Mucosa of rectum (tissue), 2 donors: Measurements from ENCODE around the gene ANKRD22.
"Not testable (repeated sequence)": the region's sequence is repeated elsewhere in the genome, so short reads cannot be mapped to it uniquely, and the experiment has no call there.

Experiments
- H3K27ac ChIP-seq, 2 donors: one replicate each; pipeline ENCODE4 v1.7.0; 2013; ENCODE audit warnings: inconsistent platforms in 2 of 2, low read depth in 2 of 2, low read length in 2 of 2
- H3K27me3 ChIP-seq, 2 donors: one replicate each; pipeline ENCODE4 v1.7.0; 2013; ENCODE audit warnings: low read length in 2 of 2; ENCODE audit not compliant: control insufficient read depth in 2 of 2, insufficient read depth in 2 of 2
- H3K36me3 ChIP-seq, 2 donors: one replicate each; pipeline ENCODE4 v1.7.0; 2013; ENCODE audit warnings: low read length in 2 of 2; ENCODE audit not compliant: control insufficient read depth in 2 of 2, insufficient read depth in 2 of 2
- H3K4me1 ChIP-seq, 2 donors: one replicate each; pipeline ENCODE4 v1.7.0; 2013; ENCODE audit warnings: low read length in 2 of 2, mild to moderate bottlenecking in 1 of 2; ENCODE audit not compliant: control insufficient read depth in 2 of 2, insufficient read depth in 2 of 2
- H3K4me3 ChIP-seq, 2 donors: one replicate each; pipeline ENCODE4 v1.7.0; 2013; ENCODE audit warnings: low read length in 2 of 2
- H3K9ac ChIP-seq, 2 donors: one replicate each; pipeline ENCODE4 v1.7.0; 2013; ENCODE audit warnings: low read length in 2 of 2, low read depth in 1 of 2, mild to moderate bottlenecking in 1 of 2
- H3K9me3 ChIP-seq, 2 donors: one replicate each; pipeline ENCODE4 v1.7.0; 2013; ENCODE audit warnings: low read length in 2 of 2; ENCODE audit not compliant: control insufficient read depth in 2 of 2
- donor health status: healthy.
- donor health status: Normal muscosa, but diverticular disease.

ANKRD22 gene

GRCh38 chr10:88840104-88840503, 11.5 kb downstream of the ANKRD22 start:
- no peaks in the 10 kb centered on the region for H3K27me3 ChIP-seq

GRCh38 chr10:88838766-88839350, 12.8 kb downstream of the ANKRD22 start:
- peaks cover 0 to 6% of the 10 kb centered on the region in 2 donors for H3K4me1 ChIP-seq
- H3K4me3 ChIP-seq = no peak overlapping the region
- no peaks in the 10 kb centered on the region for H3K9me3 ChIP-seq
- H3K36me3 ChIP-seq = no peaks in the 10 kb centered on the region
- no peak overlapping the region for H3K9ac ChIP-seq
- H3K27me3 ChIP-seq = no peaks in the 10 kb centered on the region
- H3K27ac ChIP-seq = no peak overlapping the region

More at GRCh38 chr10:88840104-88840503, 11.5 kb downstream of the ANKRD22 start:
- Histone ChIP-seq H3K4me1 (peaks cover 0 to 6% of the 10 kb centered on the region in 2 donors), H3K36me3 (no peaks in the 10 kb centered on the region), H3K4me3 (no peak overlapping the region), H3K9ac (no peak overlapping the region), H3K9me3 (no peaks in the 10 kb centered on the region), H3K27ac (no peak overlapping the region)

GRCh38 chr10:88837632-88838031, 14.0 kb downstream of the ANKRD22 start:
- not testable (repeated sequence) for H3K9ac ChIP-seq, H3K27me3 ChIP-seq, H3K4me1 ChIP-seq, H3K4me3 ChIP-seq, H3K36me3 ChIP-seq, H3K27ac ChIP-seq, H3K9me3 ChIP-seq

GRCh38 chr10:88835910-88836221, 15.8 kb downstream of the ANKRD22 start:
- Histone ChIP-seq H3K36me3 (no peaks in the 10 kb centered on the region), H3K27me3 (no peaks in the 10 kb centered on the region), H3K27ac (no peak overlapping the region), H3K4me3 (no peak overlapping the region), H3K4me1 (peaks cover 0 to 6% of the 10 kb centered on the region in 2 donors), H3K9ac (no peak overlapping the region), H3K9me3 (no peaks in the 10 kb centered on the region)

GRCh38 chr10:88835096-88835909, 16.3 kb downstream of the ANKRD22 start:
- Histone ChIP-seq H3K27ac (no peak overlapping the region), H3K4me3 (no peak overlapping the region), H3K36me3 (peaks cover 0 to 3% of the 10 kb centered on the region in 2 donors), H3K27me3 (no peaks in the 10 kb centered on the region), H3K9ac (no peak overlapping the region), H3K9me3 (no peaks in the 10 kb centered on the region), H3K4me1 (peaks cover 0 to 6% of the 10 kb centered on the region in 2 donors)

- Histone ChIP-seq H3K4me1 (peaks cover 0 to 6% of the 10 kb centered on the region in 2 donors), H3K27ac (no peak overlapping the region), H3K9ac (no peak overlapping the region), H3K36me3 (peaks cover 0 to 3% of the 10 kb centered on the region in 2 donors), H3K9me3 (no peaks in the 10 kb centered on the region), H3K4me3 (no peak overlapping the region), H3K27me3 (no peaks in the 10 kb centered on the region)
Observed at GRCh38 chr10:88833723-88834122, 17.9 kb downstream of the ANKRD22 start.

GRCh38 chr10:88833156-88833555, 18.5 kb downstream of the ANKRD22 start:
- H3K4me1 ChIP-seq = peaks cover 0 to 6% of the 10 kb centered on the region in 2 donors
- H3K9ac ChIP-seq = no peak overlapping the region
- no peaks in the 10 kb centered on the region for H3K27me3 ChIP-seq
- no peaks in the 10 kb centered on the region for H3K9me3 ChIP-seq
- no peak overlapping the region for H3K27ac ChIP-seq
- no peak overlapping the region for H3K4me3 ChIP-seq
- H3K36me3 ChIP-seq = peaks cover 0 to 3% of the 10 kb centered on the region in 2 donors

- Histone ChIP-seq H3K36me3 (peaks cover 0 to 3% of the 10 kb centered on the region in 2 donors), H3K27ac (no peak overlapping the region), H3K27me3 (no peaks in the 10 kb centered on the region), H3K9ac (no peak overlapping the region), H3K4me3 (no peak overlapping the region), H3K9me3 (no peaks in the 10 kb centered on the region), H3K4me1 (peaks cover 0 to 6% of the 10 kb centered on the region in 2 donors)
Observed at GRCh38 chr10:88832376-88832775, 19.3 kb downstream of the ANKRD22 start.

GRCh38 chr10:88831709-88832108, 19.9 kb downstream of the ANKRD22 start:
- H3K36me3 ChIP-seq = peaks cover 0 to 3% of the 10 kb centered on the region in 2 donors
- no peak overlapping the region for H3K27ac ChIP-seq
- no peak overlapping the region for H3K4me3 ChIP-seq
- no peaks in the 10 kb centered on the region for H3K9me3 ChIP-seq
- no peaks in the 10 kb centered on the region for H3K27me3 ChIP-seq
- H3K4me1 ChIP-seq = peaks cover 0 to 6% of the 10 kb centered on the region in 2 donors
- H3K9ac ChIP-seq = no peak overlapping the region

- Histone ChIP-seq H3K4me1 (peaks cover 0 to under 1% of the 10 kb centered on the region in 2 donors), H3K27me3 (no peaks in the 10 kb centered on the region), H3K36me3 (peaks cover 0 to 3% of the 10 kb centered on the region in 2 donors), H3K9me3 (no peaks in the 10 kb centered on the region), H3K9ac (no peak overlapping the region), H3K4me3 (no peak overlapping the region), H3K27ac (no peak overlapping the region)
Observed at GRCh38 chr10:88830643-88831268, 20.9 kb downstream of the ANKRD22 start.
